Osteocyte (in vitro differentiated cells): ENCODE results near the gene VEGFA. TPM values are rescaled to one million over a fixed set of nuclear protein-coding genes. Genes with fewer than 3 reads are reported as not detected.

Experiments used
- DNase-seq: peaks from one replicate; pipeline ENCODE4 v3.0.0; 2021; ENCODE audit warnings: mixed read lengths; ENCODE audit not compliant: unreplicated experiment; ENCODE audit errors: extremely low spot score
- H3K27ac Mint-ChIP-seq: one replicate; pipeline ENCODE4 v1.8.0; 2021; ENCODE audit warnings: mild to moderate bottlenecking, mixed read lengths; ENCODE audit not compliant: unreplicated experiment
- H3K27me3 Mint-ChIP-seq: one replicate; pipeline ENCODE4 v1.8.0; 2021; ENCODE audit warnings: mixed read lengths; ENCODE audit not compliant: unreplicated experiment
- H3K36me3 Mint-ChIP-seq: one replicate; pipeline ENCODE4 v1.8.0; 2021; ENCODE audit warnings: mixed read lengths; ENCODE audit not compliant: unreplicated experiment
- H3K4me1 Mint-ChIP-seq: one replicate; pipeline ENCODE4 v1.8.0; 2021; ENCODE audit warnings: mixed read lengths; ENCODE audit not compliant: unreplicated experiment
- H3K4me3 Mint-ChIP-seq: one replicate; pipeline ENCODE4 v1.8.0; 2021; ENCODE audit warnings: mild to moderate bottlenecking, moderate library complexity, mixed read lengths; ENCODE audit not compliant: unreplicated experiment
- H3K9me3 Mint-ChIP-seq: one replicate; pipeline ENCODE4 v1.8.0; 2021; ENCODE audit warnings: mixed read lengths; ENCODE audit not compliant: unreplicated experiment
- total RNA-seq: library from RNA; stranded (reverse); gene quantifications from 2 replicates; pipeline ENCODE4 v1.2.1, GENCODE V29; 2021
- TF ChIP-seq, protein P1 (sequence below): fragments of 200-600 bp; sonication (generic); IDR thresholded peaks from 2 replicates; pipeline ENCODE4 v1.5.0; 2021; ENCODE audit warnings: antibody characterized with exemption, mild to moderate bottlenecking, moderate library complexity

The VEGFA gene
- total RNA-seq, 1 donor from 2014 or later: 69.7 TPM

DNA sequence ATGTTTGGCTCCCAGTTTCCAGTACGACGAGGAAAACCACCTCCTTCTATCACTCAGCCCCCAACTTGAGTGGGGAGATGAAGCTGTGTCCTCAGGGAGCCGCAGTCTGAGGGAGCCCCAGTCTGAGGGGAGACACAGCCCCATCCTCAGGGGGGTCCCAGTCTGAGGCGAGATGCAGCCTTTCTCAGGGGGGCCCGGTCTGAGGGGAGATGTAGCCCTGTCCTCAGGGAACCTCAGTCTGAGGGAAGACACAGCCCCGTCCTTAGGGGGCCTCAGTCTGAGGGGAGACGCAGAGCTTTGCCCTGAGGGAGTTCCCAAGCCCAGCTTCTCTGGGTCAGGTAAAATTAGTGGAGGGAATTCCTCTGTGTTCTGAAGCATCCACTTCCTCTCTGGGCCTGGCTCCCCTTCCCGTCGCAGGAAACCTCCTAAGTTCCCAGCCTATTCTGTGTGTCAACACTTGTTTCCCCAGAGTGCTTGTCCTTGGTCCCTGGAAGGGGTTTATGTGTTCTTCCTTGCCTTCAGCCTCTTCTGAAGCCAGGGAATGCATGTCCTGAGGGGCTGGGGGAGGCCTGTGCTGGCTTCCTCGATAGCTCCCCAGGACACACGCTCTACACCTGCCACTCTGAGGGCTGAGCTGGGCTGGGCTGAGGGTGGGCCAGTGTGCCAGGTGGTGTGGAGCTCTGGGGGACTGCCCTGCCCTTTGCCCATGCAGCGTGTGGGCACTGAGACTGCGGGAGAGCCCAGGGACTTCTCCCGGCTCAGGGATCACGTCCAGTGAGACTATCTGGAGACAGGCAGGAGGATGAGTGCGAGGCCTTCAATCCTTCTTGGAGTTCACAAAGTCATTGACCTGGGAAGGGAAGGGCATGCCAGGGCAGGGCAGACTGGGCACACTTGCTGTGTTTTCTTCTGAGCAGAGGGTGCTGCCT, 55.4 kb downstream of the VEGFA start:
- DNase-seq: no peak
- Mint-ChIP-seq H3K27me3 (peaks cover 58% of the 10 kb centered on the region), H3K4me3 (no peak overlapping the region), H3K27ac (no peak overlapping the region), H3K4me1 (no peaks in the 10 kb centered on the region), H3K9me3 (no peaks in the 10 kb centered on the region), H3K36me3 (no peaks in the 10 kb centered on the region)
- TF ChIP-seq, protein P1, sequence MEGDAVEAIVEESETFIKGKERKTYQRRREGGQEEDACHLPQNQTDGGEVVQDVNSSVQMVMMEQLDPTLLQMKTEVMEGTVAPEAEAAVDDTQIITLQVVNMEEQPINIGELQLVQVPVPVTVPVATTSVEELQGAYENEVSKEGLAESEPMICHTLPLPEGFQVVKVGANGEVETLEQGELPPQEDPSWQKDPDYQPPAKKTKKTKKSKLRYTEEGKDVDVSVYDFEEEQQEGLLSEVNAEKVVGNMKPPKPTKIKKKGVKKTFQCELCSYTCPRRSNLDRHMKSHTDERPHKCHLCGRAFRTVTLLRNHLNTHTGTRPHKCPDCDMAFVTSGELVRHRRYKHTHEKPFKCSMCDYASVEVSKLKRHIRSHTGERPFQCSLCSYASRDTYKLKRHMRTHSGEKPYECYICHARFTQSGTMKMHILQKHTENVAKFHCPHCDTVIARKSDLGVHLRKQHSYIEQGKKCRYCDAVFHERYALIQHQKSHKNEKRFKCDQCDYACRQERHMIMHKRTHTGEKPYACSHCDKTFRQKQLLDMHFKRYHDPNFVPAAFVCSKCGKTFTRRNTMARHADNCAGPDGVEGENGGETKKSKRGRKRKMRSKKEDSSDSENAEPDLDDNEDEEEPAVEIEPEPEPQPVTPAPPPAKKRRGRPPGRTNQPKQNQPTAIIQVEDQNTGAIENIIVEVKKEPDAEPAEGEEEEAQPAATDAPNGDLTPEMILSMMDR: no peak

DNA sequence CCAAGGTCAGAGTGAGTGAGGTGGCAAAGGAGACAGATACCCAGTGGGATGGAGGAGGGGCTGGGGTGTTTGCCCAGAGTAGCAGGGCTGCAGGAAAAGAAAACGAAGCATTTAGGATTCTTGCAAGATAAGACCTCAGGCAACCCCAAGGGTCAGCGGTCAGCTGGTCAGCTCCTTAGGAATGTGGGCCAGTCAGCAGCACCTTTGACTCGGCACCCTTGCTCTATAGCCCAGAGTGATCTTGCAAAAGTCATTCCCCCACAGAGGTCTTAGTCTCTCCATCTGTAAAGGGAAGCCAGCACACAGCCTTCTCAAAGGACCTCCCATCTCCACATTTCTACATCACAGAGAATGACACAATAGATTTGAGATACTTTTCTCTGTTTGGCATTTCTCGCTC, 56.7 kb downstream of the VEGFA start:
- no peaks in the 10 kb centered on the region for H3K4me1 Mint-ChIP-seq
- H3K27me3 Mint-ChIP-seq: peaks cover 57% of the 10 kb centered on the region
- H3K4me3 Mint-ChIP-seq: no peak overlapping the region

DNA sequence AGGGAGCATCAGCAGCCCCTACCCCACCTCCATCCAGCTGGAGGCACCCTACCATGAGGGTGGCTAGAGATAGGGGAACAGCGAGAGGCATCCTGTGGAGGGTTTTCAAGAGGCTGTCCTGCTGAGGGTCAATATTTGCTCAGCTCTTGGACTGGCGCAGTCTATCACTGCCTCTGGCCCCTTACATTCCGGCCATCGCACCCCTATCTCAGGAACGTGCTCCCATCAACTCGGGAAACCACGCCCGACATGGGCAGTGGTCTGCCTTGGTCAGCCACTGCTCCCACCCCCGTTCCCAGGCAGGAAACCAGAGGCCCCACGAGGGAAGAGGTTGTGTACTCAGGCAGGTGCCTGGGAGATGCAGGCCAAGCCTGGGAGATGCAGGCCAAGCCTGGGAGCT, 57.9 kb downstream of the VEGFA start:
- no peak overlapping the region for H3K4me3 Mint-ChIP-seq
- H3K27me3 Mint-ChIP-seq: peaks cover 51% of the 10 kb centered on the region
- no peaks in the 10 kb centered on the region for H3K36me3 Mint-ChIP-seq
- no peak for DNase-seq
- no peak overlapping the region for H3K27ac Mint-ChIP-seq
- no peaks in the 10 kb centered on the region for H3K4me1 Mint-ChIP-seq
- TF ChIP-seq, protein P1: no peak
- H3K9me3 Mint-ChIP-seq: no peaks in the 10 kb centered on the region

More for the DNA sequence above, 56.7 kb downstream of the VEGFA start:
- TF ChIP-seq, protein P1: no peak
- no peaks in the 10 kb centered on the region for H3K36me3 Mint-ChIP-seq
- H3K9me3 Mint-ChIP-seq: no peaks in the 10 kb centered on the region
- no peak for DNase-seq
- no peak overlapping the region for H3K27ac Mint-ChIP-seq

DNA sequence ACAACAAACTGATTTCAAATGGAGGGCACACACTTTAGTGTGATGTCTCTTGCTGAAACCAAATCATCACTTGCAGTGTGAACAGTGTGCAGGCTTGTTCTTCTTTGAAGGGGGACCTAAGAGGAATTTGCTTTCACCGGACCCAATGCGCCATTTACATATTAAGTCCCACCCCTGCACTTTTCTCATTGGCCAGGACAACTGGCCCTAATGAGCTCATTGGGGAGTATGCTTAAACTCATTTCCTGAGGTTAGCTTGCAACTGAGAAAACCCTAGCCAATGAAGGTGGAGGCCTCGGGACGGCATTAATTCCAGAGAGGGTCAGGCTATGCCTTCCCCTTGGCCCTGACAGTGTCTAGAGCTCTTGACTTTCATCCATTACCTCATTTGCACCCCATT, 58.7 kb downstream of the VEGFA start:
- H3K27ac Mint-ChIP-seq: no peak overlapping the region
- TF ChIP-seq, protein P1: no peak
- H3K4me3 Mint-ChIP-seq: no peak overlapping the region
- no peaks in the 10 kb centered on the region for H3K9me3 Mint-ChIP-seq
- H3K27me3 Mint-ChIP-seq: peaks cover 43% of the 10 kb centered on the region
- no peaks in the 10 kb centered on the region for H3K36me3 Mint-ChIP-seq
- H3K4me1 Mint-ChIP-seq: no peaks in the 10 kb centered on the region
- DNase-seq: no peak

DNA sequence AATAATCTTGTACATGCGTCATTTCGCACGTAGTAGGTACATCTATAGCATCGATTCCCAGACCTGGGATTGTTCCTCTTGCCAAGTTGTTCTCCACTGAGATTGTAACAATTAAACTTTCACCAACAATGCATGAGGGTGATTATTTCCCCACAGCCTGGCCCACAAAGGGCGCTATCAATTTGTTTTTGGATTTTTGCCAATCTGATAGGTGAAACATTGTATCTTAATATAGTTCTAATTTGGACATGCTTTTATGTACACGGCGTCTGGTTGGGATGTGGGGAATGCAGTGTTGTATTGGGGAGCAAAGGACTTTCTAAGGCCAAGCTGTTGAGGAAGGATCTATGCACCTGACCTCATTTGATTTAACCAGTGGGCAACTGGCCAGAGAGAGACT, 59.5 kb downstream of the VEGFA start:
- Mint-ChIP-seq H3K27ac (no peak overlapping the region), H3K36me3 (no peaks in the 10 kb centered on the region), H3K27me3 (peaks cover 36% of the 10 kb centered on the region), H3K4me3 (no peak overlapping the region), H3K4me1 (no peaks in the 10 kb centered on the region), H3K9me3 (no peaks in the 10 kb centered on the region)
- no peak for DNase-seq
- TF ChIP-seq, protein P1: no peak
